Stimulated activated CD4-positive, alpha-beta T cell treated with anti-CD3 and anti-CD28 coated beads, Interleukin-2, amount 100 ng/mL, for 4 hours (primary cell): Measurements from ENCODE around the gene E2F1.
"Not testable (repeated sequence)": the region's sequence is repeated elsewhere in the genome, so short reads cannot be mapped to it uniquely, and the experiment has no call there.

ENCODE experiments used
- DNase-seq: peaks from one replicate; pipeline ENCODE4 v3.0.0-alpha.2; 2020; ENCODE audit warnings: low read depth

E2F1 gene

DNA sequence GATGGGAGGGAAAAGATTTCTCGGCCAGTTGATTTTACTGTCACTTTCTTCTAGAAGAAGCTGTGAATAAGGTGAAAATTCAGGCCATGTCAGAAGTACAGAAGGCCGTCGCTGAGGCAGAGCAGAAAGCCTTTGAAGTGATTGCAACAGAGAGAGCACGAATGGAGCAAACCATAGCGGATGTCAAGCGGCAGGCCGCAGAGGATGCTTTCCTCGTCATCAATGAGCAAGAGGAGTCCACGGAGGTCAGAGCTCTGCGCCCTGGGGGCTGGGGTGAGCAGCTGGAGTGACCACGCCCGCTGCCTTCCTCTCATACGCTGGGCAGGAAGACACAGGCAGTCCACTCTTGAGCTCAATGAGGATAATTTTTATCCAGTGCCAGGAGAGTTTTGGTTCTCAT is 45.9 kb downstream of the E2F1 start:
- DNase-seq, result no peak

GRCh38 chr20:33636776-33637175 is 49.4 kb downstream of the E2F1 start:
- no peak for DNase-seq

GRCh38 chr20:33635341-33635740 is 50.8 kb downstream of the E2F1 start:
- DNase-seq, result no peak

GRCh38 chr20:33631910-33632309 is 54.3 kb downstream of the E2F1 start:
- not testable (repeated sequence) for DNase-seq

GRCh38 chr20:33630507-33630906 is 55.7 kb downstream of the E2F1 start:
- no peak for DNase-seq

GRCh38 chr20:33629979-33630378 is 56.2 kb downstream of the E2F1 start:
- no peak for DNase-seq

- no peak for DNase-seq
Measured at GRCh38 chr20:33629533-33629932, 56.7 kb downstream of the E2F1 start.

DNA sequence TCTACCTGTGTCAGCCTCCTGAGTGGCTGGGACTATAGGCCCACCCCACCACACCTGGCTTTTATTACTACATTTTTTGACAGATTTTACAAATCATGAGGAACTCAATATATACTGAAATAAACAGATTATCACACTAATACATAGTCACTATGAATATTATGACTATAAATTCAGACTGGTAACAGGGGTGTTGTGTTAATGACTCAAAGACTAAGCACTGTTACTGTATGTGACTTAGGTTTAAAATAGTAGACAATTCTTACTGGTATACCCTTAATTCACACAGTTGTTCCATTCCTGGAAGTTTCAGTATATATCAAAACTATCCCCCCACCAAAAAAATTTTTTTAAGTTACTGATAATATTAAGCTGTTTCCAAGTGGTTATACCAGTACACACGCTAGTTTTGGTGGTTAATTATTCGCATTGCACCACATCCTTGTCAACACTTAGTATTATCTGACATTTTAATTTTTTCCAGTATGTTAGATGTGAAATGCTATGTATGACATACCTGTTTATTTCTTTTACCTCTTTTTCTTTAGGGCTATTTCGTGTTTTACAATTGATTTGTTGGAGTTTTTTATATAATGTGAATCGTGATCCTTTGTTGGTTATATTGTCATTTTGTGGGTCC is 58.5 kb downstream of the E2F1 start:
- no peak for DNase-seq

DNA sequence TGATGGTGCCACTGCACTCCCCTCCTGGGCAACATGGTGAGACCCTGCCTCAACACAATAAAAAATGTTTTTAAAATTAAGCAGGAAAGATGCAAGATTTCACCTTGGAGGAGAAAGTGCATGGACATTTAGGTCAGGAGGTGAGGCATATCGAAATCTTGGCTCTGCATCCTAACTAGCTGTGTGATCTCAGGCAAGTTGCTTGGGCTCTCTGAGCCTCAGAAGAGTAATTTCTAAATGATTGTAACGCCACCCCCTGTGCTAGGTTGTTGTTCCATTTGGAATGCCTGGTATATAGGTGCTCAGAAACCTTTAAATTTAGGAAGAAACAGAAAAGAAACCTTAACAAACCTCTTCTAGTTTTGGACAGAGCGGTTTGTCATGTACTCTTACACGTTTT is 60.0 kb downstream of the E2F1 start:
- no peak for DNase-seq
